ENCODE results near the gene ZNF783. TPM values are rescaled to one million over a fixed set of nuclear protein-coding genes. Genes with fewer than 3 reads are reported as not detected.

ZNF783 gene
- polyA plus RNA-seq, 2 of the 4 experiments (the other 2 are of a cell fraction), result 7.4 to 8.0 TPM

- ATAC-seq, result peak; percentile 12 to 33; a peak in 1 of 6 replicates
- peaks cover 5% of the 10 kb centered on the region; the same call in 1 of the 3 replicates for H3K4me1 ChIP-seq
- FAIRE-seq, result no peak
- DNase-seq (ENCODE audit: low read depth in 1 of 2, low spot score in 1 of 2), result no peak
- no peak overlapping the region for H3K27ac ChIP-seq
- no peak overlapping the region for H3K4me2 ChIP-seq
- CTCF ChIA-PET, result interaction anchor here (0.7 to 1.3 kb wide), 2 partner anchors 9 to 210 kb away, joined by 3 read pairs; no protein-coding TSS in a partner anchor
- no peak for TF ChIP-seq HOXB13 (CRISPR knock-in tag; IDR thresholded peaks at IDR 0.05; ENCODE audit: low read depth)
- TF ChIP-seq CEBPB (IDR thresholded peaks at IDR 0.05), result peak; percentile 9 to 29; a peak in 1 of 4 replicates
- POLR2A ChIA-PET, result no interaction called here
- WGBS (ENCODE audit: missing lambda C conversion rate), result 84% methylated on average over 6 of the region's 6 CpGs
- no peak overlapping the region for H3K4me3 ChIP-seq
- H3K9me3 ChIP-seq, result no peaks in the 10 kb centered on the region
These were observed 41.5 kb upstream of the ZNF783 start for GRCh38 chr7:149220534-149220933.

GRCh38 chr7:149223176-149223575, 38.8 kb upstream of the ZNF783 start:
- DNase-seq (ENCODE audit: low read depth in 1 of 2, low spot score in 1 of 2), result no peak
- Histone ChIP-seq H3K4me3 (no peak overlapping the region), H3K4me1 (peaks cover 5% of the 10 kb centered on the region; the same call in 1 of the 3 replicates), H3K4me2 (no peak overlapping the region), H3K9me3 (no peaks in the 10 kb centered on the region), H3K27ac (no peak overlapping the region)
- 96% methylated on average over 8 of the region's 8 CpGs for WGBS (ENCODE audit: missing lambda C conversion rate)
- ChIA-PET POLR2A (no interaction called here), CTCF (interaction anchor here (0.6 kb wide), 1 partner anchor 72 kb away, joined by 3 read pairs; no protein-coding TSS in a partner anchor)
- no peak for FAIRE-seq
- TF ChIP-seq TFCP2L1 (CRISPR knock-in tag; IDR thresholded peaks at IDR 0.05), result no peak
- no peak for TF ChIP-seq PBX3 (IDR thresholded peaks at IDR 0.05)
- no peak for TF ChIP-seq BHLHE40 (IDR thresholded peaks at IDR 0.05; ENCODE audit: low read depth, low read length)
- no peak for TF ChIP-seq KDM5A (IDR thresholded peaks at IDR 0.05)
- TF ChIP-seq RCOR1 (IDR thresholded peaks at IDR 0.05; ENCODE audit: low read depth, low read length), result no peak
- TF ChIP-seq HOXB5 (CRISPR knock-in tag; IDR thresholded peaks at IDR 0.05), result no peak
- no peak for ATAC-seq

- Histone ChIP-seq H3K4me2 (no peak overlapping the region), H3K4me1 (peaks cover 5% of the 10 kb centered on the region; the same call in 1 of the 3 replicates), H3K27ac (no peak overlapping the region), H3K4me3 (no peak overlapping the region), H3K9me3 (no peaks in the 10 kb centered on the region)
- TF ChIP-seq EHF (CRISPR knock-in tag; IDR thresholded peaks at IDR 0.05), result no peak
- no peak for TF ChIP-seq JUNB (IDR thresholded peaks at IDR 0.05)
- TF ChIP-seq HDAC2 (IDR thresholded peaks at IDR 0.05), result no peak
- no peak for TF ChIP-seq HES2 (IDR thresholded peaks at IDR 0.05)
- TF ChIP-seq ESRRA (IDR thresholded peaks at IDR 0.05; ENCODE audit: borderline replicate concordance, low read length), result no peak
- CTCF ChIA-PET, result interaction anchor here (1.8 kb wide), 1 partner anchor 14 kb away, joined by 5 read pairs; no protein-coding TSS in a partner anchor
- ATAC-seq (no peak), FAIRE-seq (no peak), DNase-seq (ENCODE audit: low read depth in 1 of 2, low spot score in 1 of 2) (no peak)
- POLR2A ChIA-PET, result no interaction called here
- 96% methylated on average over 4 of the region's 39 CpGs for WGBS (ENCODE audit: missing lambda C conversion rate)
These were observed 38.2 kb upstream of the ZNF783 start for GRCh38 chr7:149223761-149224160.

GRCh38 chr7:149224352-149224751, 37.6 kb upstream of the ZNF783 start:
- Histone ChIP-seq H3K4me3 (no peak overlapping the region), H3K27ac (no peak overlapping the region), H3K9me3 (no peaks in the 10 kb centered on the region), H3K4me2 (no peak overlapping the region), H3K4me1 (peaks cover 5% of the 10 kb centered on the region; the same call in 1 of the 3 replicates)
- ChIA-PET CTCF (interaction anchor here (1.8 kb wide), 1 partner anchor 14 kb away, joined by 5 read pairs; no protein-coding TSS in a partner anchor), POLR2A (no interaction called here)
- FAIRE-seq (no peak), ATAC-seq (no peak), DNase-seq (ENCODE audit: low read depth in 1 of 2, low spot score in 1 of 2) (no peak)
- WGBS (ENCODE audit: missing lambda C conversion rate), result 100% methylated on average over 26 of the region's 37 CpGs
- TF ChIP-seq HES2 (IDR thresholded peaks at IDR 0.05) (no peak), RFX5 (IDR thresholded peaks at IDR 0.05) (no peak), TFCP2L1 (CRISPR knock-in tag; IDR thresholded peaks at IDR 0.05) (no peak), HOXB5 (CRISPR knock-in tag; IDR thresholded peaks at IDR 0.05) (no peak), ATOH8 (CRISPR knock-in tag; IDR thresholded peaks at IDR 0.05; ENCODE audit: low read depth) (no peak), FOSB (CRISPR knock-in tag; IDR thresholded peaks at IDR 0.05) (no peak), MAZ (IDR thresholded peaks at IDR 0.05; ENCODE audit: borderline replicate concordance, low read depth, low read length) (no peak), JUNB (IDR thresholded peaks at IDR 0.05) (no peak), KDM5A (IDR thresholded peaks at IDR 0.05) (no peak), KDM1A (IDR thresholded peaks at IDR 0.05; ENCODE audit: low read depth) (no peak), CBX2 (IDR thresholded peaks at IDR 0.05; ENCODE audit: borderline replicate concordance, low read depth) (no peak), E2F6 (IDR thresholded peaks at IDR 0.05; ENCODE audit: borderline replicate concordance, low read depth) (no peak), HMGXB4 (CRISPR knock-in tag; IDR thresholded peaks at IDR 0.05; ENCODE audit: borderline replicate concordance) (no peak)
